GM23248 (cell line): Measurements from ENCODE around the gene EEF1AKMT4. TPM values are rescaled to one million over a fixed set of nuclear protein-coding genes. Genes with fewer than 3 reads are reported as not detected.

Experiments
- DNase-seq: peaks from one replicate; pipeline ENCODE4 v3.0.0-alpha.2; 2015
- H2AFZ ChIP-seq: fragments of 200-600 bp; sonication (generic); 2 replicates; pipeline ENCODE4 v1.6.1; 2016; ENCODE audit warnings: antibody characterized with exemption
- H3F3A ChIP-seq: fragments of 200-600 bp; sonication (generic); 2 replicates; pipeline ENCODE4 v1.6.1; 2016; ENCODE audit warnings: mild to moderate bottlenecking, antibody characterized with exemption, mixed run types; ENCODE audit not compliant: insufficient read depth
- H3K27ac ChIP-seq: fragments of 200-600 bp; sonication (generic); 2 replicates; pipeline ENCODE4 v1.5.1; 2016; ENCODE audit warnings: mild to moderate bottlenecking
- H3K27me3 ChIP-seq: fragments of 200-600 bp; sonication (generic); replicated peaks from 2 replicates; pipeline ENCODE4 v1.6.1; 2016; ENCODE audit warnings: mild to moderate bottlenecking; ENCODE audit not compliant: insufficient read depth
- H3K36me3 ChIP-seq: fragments of 200-600 bp; sonication (generic); 2 replicates; pipeline ENCODE4 v1.6.1; 2016; ENCODE audit warnings: low read depth, mild to moderate bottlenecking
- H3K4me1 ChIP-seq: fragments of 200-600 bp; sonication (generic); 2 replicates; pipeline ENCODE4 v1.6.1; 2016; ENCODE audit warnings: mild to moderate bottlenecking; ENCODE audit not compliant: insufficient read depth
- H3K4me2 ChIP-seq: fragments of 200-600 bp; sonication (generic); one replicate; pipeline ENCODE4 v1.6.1; 2016; ENCODE audit warnings: mild to moderate bottlenecking; ENCODE audit not compliant: unreplicated experiment
- H3K4me3 ChIP-seq: fragments of 200-600 bp; sonication (generic); 2 replicates; pipeline ENCODE4 v1.5.1; 2016; ENCODE audit warnings: mild to moderate bottlenecking
- H3K79me2 ChIP-seq: fragments of 200-600 bp; sonication (generic); 2 replicates; pipeline ENCODE4 v1.6.1; 2016; ENCODE audit warnings: mild to moderate bottlenecking; ENCODE audit not compliant: insufficient read depth
- H3K9ac ChIP-seq: fragments of 200-600 bp; sonication (generic); 2 replicates; pipeline ENCODE4 v1.6.1; 2016; ENCODE audit warnings: mild to moderate bottlenecking
- H3K9me2 ChIP-seq: fragments of 200-600 bp; sonication (generic); 2 replicates; pipeline ENCODE4 v1.6.1; 2016; ENCODE audit warnings: mixed run types, mild to moderate bottlenecking, moderate library complexity; ENCODE audit not compliant: insufficient read depth
- H3K9me3 ChIP-seq: fragments of 200-600 bp; sonication (generic); one replicate; pipeline ENCODE4 v1.6.1; 2017; ENCODE audit warnings: low read depth
- H4K20me1 ChIP-seq: fragments of 200-600 bp; sonication (generic); 2 replicates; pipeline ENCODE4 v1.6.0; 2016; ENCODE audit not compliant: insufficient read depth
- EZH2 ChIP-seq: fragments of 200-600 bp; sonication (generic); IDR thresholded peaks from 2 replicates; pipeline ENCODE4 v1.6.1; 2018; ENCODE audit warnings: antibody characterized with exemption, mild to moderate bottlenecking; ENCODE audit not compliant: insufficient read depth, poor library complexity, severe bottlenecking
- EZH2phosphoT487 ChIP-seq: fragments of 200-600 bp; sonication (generic); IDR thresholded peaks from 2 replicates; pipeline ENCODE4 v1.6.1; 2018; ENCODE audit warnings: antibody characterized with exemption, moderate library complexity, mild to moderate bottlenecking, low read depth; ENCODE audit not compliant: insufficient read depth
- WGBS, 2 experiments: methylation state at CpG; one replicate each; pipeline ENCODE4 v1.1.6; 2015 to 2017; ENCODE audit warnings: low lambda C conversion rate in 2 of 2, low coverage in 1 of 2; ENCODE audit errors: missing lambda C conversion rate in 2 of 2; 5-methylcytosine and 5-hydroxymethylcytosine counted together
- in situ Hi-C: fragments of 300-500 bp; cut with MboI; formaldehyde crosslinking; loops from 2 replicates; pipeline ENCODE4 v1.15.0; 2020
- polyA plus RNA-seq: library from polyadenylated mRNA; unstranded; fragments of >200 nt; fragmentation: Nextera tagmentation; extraction: Ambion mirVana; gene quantifications from 2 replicates; pipeline ENCODE4 v1.2.1, GENCODE V29; 2016
- total RNA-seq: library from RNA; depleted of rRNA; stranded (reverse); fragments of >200 nt; shearing (Covaris generic); gene quantifications from 2 replicates; pipeline ENCODE4 v1.2.3, GENCODE V29; 2014

Gene EEF1AKMT4
- total and polyA plus RNA-seq, 2 experiments from 2014 or later = 5.3 to 7.2 TPM

DNA sequence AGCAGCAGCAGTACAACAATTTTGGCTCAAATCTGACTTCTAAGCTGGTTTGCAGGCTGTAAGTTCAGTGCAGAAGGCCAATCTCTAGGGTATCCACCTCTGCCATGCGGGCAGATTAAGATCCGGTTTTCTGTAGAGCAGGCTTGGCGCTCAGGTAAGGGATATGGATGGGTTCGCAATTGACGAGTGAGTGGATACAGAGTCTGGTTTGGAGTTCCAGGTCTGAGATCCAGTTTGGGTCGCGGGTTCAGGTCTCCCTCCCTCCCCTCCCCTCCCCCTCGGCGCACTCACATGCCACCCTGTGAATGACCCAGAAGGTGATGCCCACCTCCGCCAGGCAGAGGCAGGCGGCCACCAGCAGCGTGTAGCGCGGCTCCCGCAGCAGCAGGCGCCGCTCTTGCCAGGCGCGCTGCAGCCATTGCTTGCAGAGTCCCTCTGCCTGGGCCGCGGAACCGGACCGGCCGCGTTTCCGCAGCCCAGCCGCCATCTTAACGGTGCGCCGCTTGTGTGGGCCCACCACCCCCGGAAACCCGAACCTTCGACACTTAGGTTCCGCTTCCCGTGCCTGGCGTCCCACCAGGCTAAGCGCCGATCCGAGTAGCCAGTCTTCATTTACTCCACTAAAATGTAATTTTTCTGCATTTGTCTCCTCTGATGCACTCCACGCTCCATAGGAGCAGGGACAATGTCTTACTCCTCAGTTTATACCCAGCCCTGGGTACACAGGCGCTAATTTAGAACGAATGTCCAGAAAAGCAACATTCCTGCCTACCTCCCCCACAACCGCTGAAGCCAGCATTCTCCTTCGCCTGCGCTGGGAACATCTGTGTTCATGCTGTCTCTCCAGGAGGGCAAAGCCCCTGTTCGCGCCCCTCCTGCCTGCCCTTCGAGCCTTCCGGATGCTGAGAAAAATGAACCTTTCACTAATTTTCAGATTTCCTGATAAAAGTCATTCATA, 739 bp upstream of the EEF1AKMT4 start, which contains the start of gene ALG3:
TSS of gene ALG3 (minus strand) at position 509 of the 958 bp plus-strand sequence. CDS start at position 487, 22 bp downstream.
- no peaks in the 10 kb centered on the region for H4K20me1 ChIP-seq
- peak; percentile 94 for DNase-seq
- peaks cover 35% of the 10 kb centered on the region for H3K79me2 ChIP-seq
- H2AFZ ChIP-seq = peak within 1 kb of the TSS; percentile 100
- TF ChIP-seq EZH2 (no peak), EZH2phosphoT487 (no peak)
- peak within 1 kb of the TSS; percentile 100 for H3K4me2 ChIP-seq
- no peaks in the 10 kb centered on the region for H3K9me2 ChIP-seq
- H3K27ac ChIP-seq = peak within 1 kb of the TSS; percentile 89
- no peaks in the 10 kb centered on the region for H3K4me1 ChIP-seq
- H3K9me3 ChIP-seq = no peaks in the 10 kb centered on the region
- in situ Hi-C loops = no loop called here
- H3K4me3 ChIP-seq = peak within 1 kb of the TSS; percentile 97
- H3K27me3 ChIP-seq = no peaks in the 10 kb centered on the region
- whole genome bisulfite sequencing, 2 experiments = 0 to 2% methylated on average over 42 to 48 of the region's 49 CpGs
- peaks cover 8% of the 10 kb centered on the region for H3F3A ChIP-seq
- peak within 1 kb of the TSS; percentile 94 for H3K9ac ChIP-seq
- H3K36me3 ChIP-seq = no peaks in the 10 kb centered on the region

DNA sequence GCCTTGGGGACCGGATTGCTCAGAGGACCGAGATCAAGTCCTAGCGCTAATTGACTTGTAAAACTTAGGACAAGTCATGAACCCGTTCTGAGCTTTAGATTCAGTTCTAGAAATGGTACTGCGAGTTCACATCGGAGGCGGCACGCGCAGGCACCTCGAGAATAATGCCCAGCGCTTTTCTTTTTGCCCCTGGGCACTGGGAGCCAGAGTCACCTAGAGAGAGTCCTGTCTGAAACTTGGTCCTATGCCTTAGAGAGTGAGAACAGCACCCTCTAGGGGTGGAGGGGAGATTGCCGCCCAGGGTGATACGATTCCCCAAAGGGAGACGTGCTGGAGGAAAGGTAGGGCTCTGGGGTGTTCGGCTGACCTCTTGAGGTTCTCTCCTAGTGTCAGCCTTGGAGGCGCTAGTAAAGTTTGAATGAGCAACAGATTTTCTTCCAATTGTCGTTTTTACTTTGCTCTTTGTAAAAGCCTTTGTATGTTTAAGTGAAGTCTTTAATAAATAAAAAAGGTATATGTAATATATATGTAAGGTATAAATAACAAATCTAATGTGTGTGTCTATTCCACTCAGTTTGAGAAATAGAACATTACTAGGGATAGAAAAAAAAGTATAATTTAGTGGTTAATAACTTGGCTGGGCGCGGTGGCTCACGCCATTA, 826 bp downstream of the EEF1AKMT4 start:
- in situ Hi-C loops = loop anchor here (10.0 kb wide), 1 partner anchor 355 kb away; no protein-coding TSS in a partner anchor
- Histone ChIP-seq H3K4me1 (no peaks in the 10 kb centered on the region), H3K9me3 (no peaks in the 10 kb centered on the region), H3K27ac (peak overlapping the region; percentile 10; the same call in 1 of the 2 replicates), H4K20me1 (no peaks in the 10 kb centered on the region), H3K9ac (peak overlapping the region; percentile 72), H3K4me3 (peak overlapping the region; percentile 97), H3K27me3 (no peaks in the 10 kb centered on the region), H3K36me3 (no peaks in the 10 kb centered on the region), H3K79me2 (peaks cover 35% of the 10 kb centered on the region), H3K4me2 (peak overlapping the region; percentile 100), H2AFZ (peak overlapping the region; percentile 100), H3F3A (peaks cover 8% of the 10 kb centered on the region), H3K9me2 (no peaks in the 10 kb centered on the region)
- WGBS, 2 experiments = 12 to 13% methylated on average over 20 of the region's 20 CpGs
- TF ChIP-seq EZH2 (no peak), EZH2phosphoT487 (no peak)
- DNase-seq = peak; percentile 86

- H3K9me3 ChIP-seq = no peaks in the 10 kb centered on the region
- H3K4me3 ChIP-seq = no peak overlapping the region
- H3K27ac ChIP-seq = no peak overlapping the region
- H3K79me2 ChIP-seq = peaks cover 5% of the 10 kb centered on the region; the same call in 1 of the 2 replicates
- TF ChIP-seq EZH2phosphoT487 (no peak), EZH2 (no peak)
- no peaks in the 10 kb centered on the region for H3K36me3 ChIP-seq
- H4K20me1 ChIP-seq = no peaks in the 10 kb centered on the region
- DNase-seq = peak; percentile 20
- no peak overlapping the region for H3K9ac ChIP-seq
- H3K4me2 ChIP-seq = no peak overlapping the region
- 0 out of 2 replicates have a peak, but pooled peaks cover 2% of the 10 kb centered on the region for H3K4me1 ChIP-seq
- peaks cover 3% of the 10 kb centered on the region; the same call in 1 of the 2 replicates for H3F3A ChIP-seq
- WGBS, 2 experiments = 82 to 88% methylated on average over 3 of the region's 3 CpGs
- H2AFZ ChIP-seq = no peak overlapping the region
- no peaks in the 10 kb centered on the region for H3K27me3 ChIP-seq
- H3K9me2 ChIP-seq = no peaks in the 10 kb centered on the region
- in situ Hi-C loops = loop anchor here (10.0 kb wide), 1 partner anchor 361 kb away; no protein-coding TSS in a partner anchor
Measured at GRCh38 chr3:184255291-184256039, 6.0 kb downstream of the EEF1AKMT4 start.
